Mucosa of descending colon (tissue), 3 donors: ENCODE data around the gene TUNAR. TPM values are rescaled to one million over a fixed set of nuclear protein-coding genes. Genes with fewer than 3 reads are reported as not detected.

Experiments
- ATAC-seq: fragments of 200-7000 bp; cut with Tn5 transposase; one replicate; pipeline ENCODE4 v1.9.1; 2020; ENCODE audit warnings: mild to moderate bottlenecking, moderate library complexity
- DNase-seq, 3 donors: peaks; one replicate each; pipeline ENCODE4 v3.0.0-alpha.2; 2020
- H3K36me3 ChIP-seq: fragments of 200-600 bp; one replicate; pipeline ENCODE4 v1.8.0; 2021; ENCODE audit warnings: low read depth, mild to moderate bottlenecking
- H3K4me1 ChIP-seq: fragments of 200-600 bp; one replicate; pipeline ENCODE4 v1.8.0; 2021; ENCODE audit warnings: low read depth, mild to moderate bottlenecking
- H3K4me3 ChIP-seq: fragments of 200-600 bp; one replicate; pipeline ENCODE4 v1.8.0; 2021; ENCODE audit warnings: mild to moderate bottlenecking
- H3K9me3 ChIP-seq: fragments of 200-600 bp; one replicate; pipeline ENCODE4 v1.8.0; 2021; ENCODE audit warnings: mild to moderate bottlenecking
- intact Hi-C, 2 donors: fragments of 100-400 bp; cut with DNase I in 1 of 2; cut with micrococcal nuclease in 1 of 2; formaldehyde crosslinking; loops; one replicate each; pipeline versions ENCODE4 v1.11.0 to v1.11.1; 2022; cut with DNase I, micrococcal nuclease
- total RNA-seq, 3 donors: library from RNA; stranded (reverse); fragmentation: NEBNext Ultra II Directional in 2 of 3; extraction: Animal tissue kit (Norgen Biotek cat#: 25700) in 2 of 3; gene quantifications; one replicate each; pipeline versions ENCODE4 v1.2.1 to v1.2.4, GENCODE V29; 2021 to 2023
- TF ChIP-seq, protein P1 (sequence below): fragments of 200-600 bp; IDR thresholded peaks from one replicate; pipeline ENCODE4 v1.8.0; 2022; ENCODE audit warnings: antibody characterized with exemption, mild to moderate bottlenecking
- donor health status: DM: no; HTN: no; CAD: no; lungs with moderate emphysema.
- donor health status: DM: no; HTN: no; CAD: no.
- donor health status: DM: no; HTN: yes; CAD: no.

TUNAR gene
- total RNA-seq, 3 donors from 2014 or later, result not detected

DNA sequence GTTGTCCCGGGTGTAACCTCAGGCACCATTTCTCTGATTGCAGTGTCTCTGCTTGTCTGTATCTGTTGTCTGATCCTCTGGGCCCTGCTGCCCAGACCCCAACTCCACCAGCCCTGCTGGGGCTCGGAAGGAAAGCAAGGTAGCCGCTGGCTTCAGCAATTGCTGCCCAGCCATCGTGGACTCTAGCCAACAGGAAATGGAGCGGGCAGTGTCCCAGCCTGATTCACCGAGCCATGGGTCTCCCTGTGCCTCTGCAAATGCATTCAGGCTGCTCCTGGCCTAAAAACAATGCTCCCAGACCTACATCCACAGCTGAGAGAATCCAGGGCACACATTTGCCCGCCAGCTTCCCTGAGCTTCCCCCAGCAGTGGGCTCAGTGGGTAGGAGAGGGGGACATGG is 9.2 kb downstream of the TUNAR start:
- TF ChIP-seq, protein P1, sequence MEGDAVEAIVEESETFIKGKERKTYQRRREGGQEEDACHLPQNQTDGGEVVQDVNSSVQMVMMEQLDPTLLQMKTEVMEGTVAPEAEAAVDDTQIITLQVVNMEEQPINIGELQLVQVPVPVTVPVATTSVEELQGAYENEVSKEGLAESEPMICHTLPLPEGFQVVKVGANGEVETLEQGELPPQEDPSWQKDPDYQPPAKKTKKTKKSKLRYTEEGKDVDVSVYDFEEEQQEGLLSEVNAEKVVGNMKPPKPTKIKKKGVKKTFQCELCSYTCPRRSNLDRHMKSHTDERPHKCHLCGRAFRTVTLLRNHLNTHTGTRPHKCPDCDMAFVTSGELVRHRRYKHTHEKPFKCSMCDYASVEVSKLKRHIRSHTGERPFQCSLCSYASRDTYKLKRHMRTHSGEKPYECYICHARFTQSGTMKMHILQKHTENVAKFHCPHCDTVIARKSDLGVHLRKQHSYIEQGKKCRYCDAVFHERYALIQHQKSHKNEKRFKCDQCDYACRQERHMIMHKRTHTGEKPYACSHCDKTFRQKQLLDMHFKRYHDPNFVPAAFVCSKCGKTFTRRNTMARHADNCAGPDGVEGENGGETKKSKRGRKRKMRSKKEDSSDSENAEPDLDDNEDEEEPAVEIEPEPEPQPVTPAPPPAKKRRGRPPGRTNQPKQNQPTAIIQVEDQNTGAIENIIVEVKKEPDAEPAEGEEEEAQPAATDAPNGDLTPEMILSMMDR, result no peak
- H3K9me3 ChIP-seq, result no peaks in the 10 kb centered on the region
- intact Hi-C loops, result no loop called here
- no peaks in the 10 kb centered on the region for H3K36me3 ChIP-seq
- no peak overlapping the region for H3K4me3 ChIP-seq
- no peaks in the 10 kb centered on the region for H3K4me1 ChIP-seq
- no peak for DNase-seq
- ATAC-seq, result no peak

DNA sequence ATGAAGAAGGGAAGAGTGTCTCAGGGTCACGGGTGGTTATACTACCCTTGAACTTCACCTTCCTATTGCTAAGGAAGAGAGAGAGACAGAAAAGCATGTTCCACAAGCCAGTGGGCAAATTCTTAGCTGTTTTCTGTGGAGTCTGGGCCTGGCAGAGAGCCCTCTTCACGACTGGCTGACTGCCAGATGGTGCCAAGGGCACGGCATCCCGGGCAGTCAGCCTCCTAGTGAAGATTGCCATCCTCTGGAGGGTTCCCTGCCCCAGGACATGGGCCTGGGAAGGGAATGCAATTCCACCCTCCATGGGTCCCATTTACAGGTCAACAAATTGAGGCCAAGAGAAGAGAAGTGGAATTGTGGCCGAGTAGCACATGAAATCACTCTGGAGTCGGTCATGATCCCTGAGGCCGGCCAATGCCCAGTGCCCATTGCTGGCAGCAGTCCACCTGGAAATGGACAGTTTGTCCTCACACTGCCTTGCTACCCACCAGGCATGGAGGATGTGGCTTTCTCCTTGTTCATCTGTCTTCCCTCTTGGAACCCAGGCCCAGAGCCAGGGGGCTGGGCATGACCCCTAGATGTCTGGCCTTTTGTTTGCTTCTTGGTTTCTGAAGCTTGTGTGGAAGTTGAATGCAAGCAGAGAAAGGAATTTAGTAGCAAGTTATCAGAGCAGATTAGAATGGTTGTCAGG is 9.9 kb downstream of the TUNAR start:
- H3K9me3 ChIP-seq, result no peaks in the 10 kb centered on the region
- intact Hi-C loops, result no loop called here
- H3K4me1 ChIP-seq, result no peaks in the 10 kb centered on the region
- ATAC-seq, result no peak
- no peak overlapping the region for H3K4me3 ChIP-seq
- H3K36me3 ChIP-seq, result no peaks in the 10 kb centered on the region
- no peak for DNase-seq
- TF ChIP-seq, protein P1, result no peak

DNA sequence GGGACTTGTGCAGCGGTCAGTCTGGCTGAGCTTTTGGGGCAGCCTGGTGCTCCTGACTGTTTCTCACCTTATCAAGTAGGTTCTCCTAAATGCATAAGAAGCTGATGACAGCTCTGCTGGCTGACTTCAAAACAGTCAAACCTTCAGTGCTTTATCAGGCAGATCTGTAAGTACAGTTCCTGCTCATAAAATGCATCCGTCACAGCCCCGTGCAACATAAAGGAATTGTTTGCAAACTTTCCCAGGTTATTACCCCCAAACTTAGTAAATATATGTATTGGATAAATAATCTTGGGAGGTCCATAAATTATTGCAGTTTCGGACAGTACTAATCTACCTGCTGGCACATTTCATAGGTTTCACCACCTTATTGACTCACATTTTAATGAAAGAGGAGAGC is 10.7 kb downstream of the TUNAR start:
- H3K9me3 ChIP-seq, result no peaks in the 10 kb centered on the region
- DNase-seq (no peak), ATAC-seq (no peak)
- TF ChIP-seq, protein P1, result no peak
- no peaks in the 10 kb centered on the region for H3K4me1 ChIP-seq
- H3K36me3 ChIP-seq, result no peaks in the 10 kb centered on the region
- H3K4me3 ChIP-seq, result no peak overlapping the region
- intact Hi-C loops, result no loop called here

DNA sequence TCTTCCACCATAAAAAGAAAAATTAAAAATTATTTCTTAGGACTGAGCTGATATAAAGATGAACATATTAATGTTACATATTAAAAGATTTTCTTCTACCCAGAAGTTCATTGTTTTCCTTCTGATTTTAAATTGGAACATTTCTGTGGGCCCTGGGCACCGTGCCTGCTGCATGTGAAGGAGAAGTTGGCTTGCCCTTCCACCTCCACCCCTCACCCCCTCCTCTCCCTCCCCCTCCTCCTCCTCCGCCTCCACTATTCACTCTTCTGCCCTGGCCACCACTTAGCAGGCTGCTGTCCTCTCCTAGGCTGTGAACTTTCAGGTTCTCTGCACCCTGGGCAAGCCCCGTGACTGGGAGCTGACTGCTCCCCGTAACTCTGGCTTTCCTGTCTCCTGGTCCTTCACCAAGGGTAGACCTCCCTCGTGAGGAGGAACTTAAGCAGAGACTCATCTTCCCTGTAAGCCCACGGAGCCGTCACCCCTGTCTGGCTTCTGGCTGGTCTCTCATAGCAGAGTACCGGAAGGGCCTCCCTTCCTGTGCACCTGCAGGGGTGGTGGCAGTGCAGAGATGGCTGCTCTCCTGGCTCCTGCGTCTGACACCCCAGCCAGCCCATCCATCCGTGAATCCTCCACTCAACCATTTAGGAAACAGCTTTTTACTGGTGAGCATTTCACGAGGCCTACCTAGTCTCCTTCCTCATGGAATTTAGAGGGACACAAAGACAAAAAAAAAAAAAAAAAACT is 12.8 kb downstream of the TUNAR start:
- ATAC-seq (no peak), DNase-seq (no peak)
- H3K36me3 ChIP-seq, result no peaks in the 10 kb centered on the region
- no peak overlapping the region for H3K4me3 ChIP-seq
- TF ChIP-seq, protein P1, result no peak
- intact Hi-C loops, result no loop called here
- H3K4me1 ChIP-seq, result no peaks in the 10 kb centered on the region
- no peaks in the 10 kb centered on the region for H3K9me3 ChIP-seq

DNA sequence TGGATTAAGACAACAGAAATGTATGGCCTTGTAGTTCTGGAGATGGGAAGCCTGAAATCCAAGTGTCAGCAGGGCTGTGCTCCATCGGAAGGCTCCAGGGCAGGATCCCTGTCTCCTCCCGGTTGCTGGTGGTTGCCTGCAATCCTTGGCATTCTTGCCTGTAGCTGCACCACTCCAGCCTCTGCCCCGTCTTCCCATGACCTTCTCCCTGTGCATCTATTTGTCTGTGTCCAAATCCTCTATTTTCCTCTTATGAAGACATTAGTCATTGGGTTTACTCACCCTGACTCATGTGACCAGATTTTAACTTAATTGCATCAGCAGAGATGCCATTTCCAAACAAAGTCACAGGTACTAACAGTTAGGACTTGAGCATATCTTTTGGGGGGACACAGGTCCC is 15.1 kb downstream of the TUNAR start:
- Histone ChIP-seq H3K9me3 (no peaks in the 10 kb centered on the region), H3K36me3 (no peaks in the 10 kb centered on the region), H3K4me1 (no peaks in the 10 kb centered on the region), H3K4me3 (no peak overlapping the region)
- intact Hi-C loops, result no loop called here
- ATAC-seq, result no peak
- TF ChIP-seq, protein P1, result no peak
- DNase-seq, result no peak
